GOT3 (cell line): ENCODE measurements around the gene STRBP.

ENCODE experiments used
- DNase-seq: peaks from one replicate; lab custom pipeline; 2025; ENCODE audit warnings: mixed read lengths; lab: John Stamatoyannopoulos, UW

The STRBP gene

GRCh38 chr9:123129423-123129822, 139.0 kb downstream of the STRBP start:
- no peak for DNase-seq

- no peak for DNase-seq
Observed at GRCh38 chr9:123128591-123128990, 139.8 kb downstream of the STRBP start.

- no peak for DNase-seq
Observed at GRCh38 chr9:123127512-123128075, 140.8 kb downstream of the STRBP start.

GRCh38 chr9:123121457-123121856, 146.9 kb downstream of the STRBP start:
- DNase-seq, result no peak

GRCh38 chr9:123120953-123121352, 147.4 kb downstream of the STRBP start:
- DNase-seq, result no peak

- DNase-seq, result no peak
Observed at GRCh38 chr9:123120131-123120530, 148.3 kb downstream of the STRBP start.

- no peak for DNase-seq
Observed at GRCh38 chr9:123119566-123119965, 148.8 kb downstream of the STRBP start.

GRCh38 chr9:123116036-123116435, 152.3 kb downstream of the STRBP start:
- DNase-seq, result no peak

GRCh38 chr9:123115146-123115913, 153.1 kb downstream of the STRBP start:
- DNase-seq, result no peak

GRCh38 chr9:123113185-123113584, 155.2 kb downstream of the STRBP start:
- no peak for DNase-seq

- DNase-seq, result no peak
Observed at GRCh38 chr9:123112015-123112975, 156.1 kb downstream of the STRBP start.

GRCh38 chr9:123111427-123112014, 156.9 kb downstream of the STRBP start:
- no peak for DNase-seq

- DNase-seq, result no peak
Observed at GRCh38 chr9:123109540-123110279, 158.7 kb downstream of the STRBP start.

- DNase-seq, result no peak
Observed at GRCh38 chr9:123108976-123109375, 159.4 kb downstream of the STRBP start.

GRCh38 chr9:123107639-123108285, 160.6 kb downstream of the STRBP start:
- DNase-seq, result no peak

- no peak for DNase-seq
Observed at GRCh38 chr9:123105490-123105889, 162.9 kb downstream of the STRBP start.

GRCh38 chr9:123104807-123105206, 163.6 kb downstream of the STRBP start:
- no peak for DNase-seq

GRCh38 chr9:123102375-123103113, 165.8 kb downstream of the STRBP start:
- DNase-seq, result no peak

GRCh38 chr9:123099548-123099947, 168.8 kb downstream of the STRBP start:
- no peak for DNase-seq

GRCh38 chr9:123099042-123099441, 169.3 kb downstream of the STRBP start:
- no peak for DNase-seq
